Panc1 (cell line): ENCODE measurements around the gene ANXA6. TPM values are rescaled to one million over a fixed set of nuclear protein-coding genes. Genes with fewer than 3 reads are reported as not detected.

Experiments
- ATAC-seq: fragments of 200-7000 bp; cut with Tn5 transposase; 2 replicates; pipeline ENCODE4 v1.9.1; 2020; ENCODE audit warnings: mild to moderate bottlenecking, moderate library complexity
- BruUV-seq: library from RNA; stranded (reverse); fragments of 400-500 nt; replicated peaks from 2 replicates; lab custom pipeline; 2021; lab: Mats Ljungman, UMichigan
- CTCF ChIA-PET: fragments of 300-600 bp; sonication (Branson Sonifier 250); formaldehyde crosslinking; loops from one replicate; lab custom pipeline; 2022; ENCODE audit warnings: antibody characterized with exemption; lab: Charles Lee
- POLR2A ChIA-PET: fragments of 300-600 bp; sonication (Branson Sonifier 250); formaldehyde crosslinking; loops from one replicate; lab custom pipeline; 2022; ENCODE audit warnings: antibody characterized with exemption; lab: Charles Lee
- DNase-seq: peaks from one replicate; pipeline ENCODE4 v3.0.0-alpha.2; 2010; ENCODE audit warnings: low read depth, low spot score
- H3K27ac ChIP-seq: 2 replicates; pipeline ENCODE4 v1.5.1; 2011; ENCODE audit warnings: mild to moderate bottlenecking, low read length, inconsistent platforms
- H3K27me3 ChIP-seq: fragments of 200-500 bp; sonication (Bioruptor generic); 2 replicates; pipeline ENCODE4 v1.6.0; 2014; ENCODE audit warnings: low read length, inconsistent platforms; ENCODE audit not compliant: control insufficient read depth, insufficient read depth
- H3K36me3 ChIP-seq: fragments of 200-500 bp; sonication (Bioruptor generic); 2 replicates; pipeline ENCODE4 v1.5.1; 2014; ENCODE audit warnings: inconsistent platforms, mild to moderate bottlenecking, low read length, moderate library complexity; ENCODE audit not compliant: control insufficient read depth, insufficient read depth
- H3K4me1 ChIP-seq: 2 replicates; pipeline ENCODE4 v1.5.1; 2011; ENCODE audit warnings: inconsistent platforms, mild to moderate bottlenecking, low read length, moderate library complexity; ENCODE audit not compliant: control insufficient read depth, insufficient read depth
- H3K4me3 ChIP-seq, 2 experiments: 2 replicates each; pipeline ENCODE4 v1.5.1; 2011 to 2012; ENCODE audit warnings: low read depth in 2 of 2, low read length in 2 of 2, mild to moderate bottlenecking in 2 of 2, inconsistent platforms in 1 of 2, moderate library complexity in 1 of 2
- H3K9me3 ChIP-seq: fragments of 200-500 bp; sonication (Bioruptor generic); 2 replicates; pipeline ENCODE4 v1.5.1; 2014; ENCODE audit warnings: low read depth, mild to moderate bottlenecking, inconsistent platforms, low read length, moderate library complexity; ENCODE audit not compliant: control insufficient read depth, insufficient read depth
- CTCF ChIP-seq: fragments of 450-650 bp; IDR thresholded peaks from 2 replicates; pipeline ENCODE4 v1.5.1; 2017; ENCODE audit warnings: mild to moderate bottlenecking
- POLR2AphosphoS5 ChIP-seq: IDR thresholded peaks from 2 replicates; pipeline ENCODE4 v1.6.1; 2012; ENCODE audit warnings: mild to moderate bottlenecking, low read depth, low read length, moderate library complexity
- REST ChIP-seq, 2 experiments: IDR thresholded peaks; 2 replicates each; pipeline ENCODE4 v1.6.1; 2011 to 2012; ENCODE audit warnings: low read depth in 2 of 2, control low read depth in 1 of 2, low read length in 1 of 2, mild to moderate bottlenecking in 1 of 2, moderate library complexity in 1 of 2; ENCODE audit not compliant: insufficient read depth in 1 of 2
- SIN3A ChIP-seq: IDR thresholded peaks from 2 replicates; pipeline ENCODE4 v1.6.1; 2012; ENCODE audit warnings: low read depth, mild to moderate bottlenecking, low read length, moderate library complexity, borderline replicate concordance; ENCODE audit not compliant: insufficient read depth
- TCF7L2 ChIP-seq: IDR thresholded peaks from 2 replicates; pipeline ENCODE4 v1.6.1; 2011; ENCODE audit warnings: mild to moderate bottlenecking, low read depth, low read length, inconsistent platforms
- in situ Hi-C: cut with HindIII; loops from 2 replicates; pipeline ENCODE4 v1.10.0; 2016; ENCODE audit warnings: low sequenced_read_pairs, low pct_unique_long_range_greater_than_20kb
- intact Hi-C: fragments of 100-400 bp; cut with micrococcal nuclease; formaldehyde crosslinking; loops from one replicate; pipeline ENCODE4 v1.10.0; 2022; ENCODE audit not compliant: unreplicated experiment
- total RNA-seq: library from RNA; stranded (reverse); gene quantifications from one replicate; pipeline ENCODE4 v1.2.1, GENCODE V29; 2021; ENCODE audit not compliant: unreplicated experiment

Gene ANXA6
- total RNA-seq, 1 experiment from 2014 or later = 60.0 TPM

GRCh38 chr5:151062405-151063141, 95.0 kb downstream of the ANXA6 start:
- Histone ChIP-seq H3K4me3 (no peak overlapping the region), H3K27me3 (no peaks in the 10 kb centered on the region), H3K27ac (no peak overlapping the region), H3K4me1 (no peaks in the 10 kb centered on the region; the same call in 1 of the 2 replicates), H3K9me3 (no peaks in the 10 kb centered on the region), H3K36me3 (no peaks in the 10 kb centered on the region)
- ChIA-PET POLR2A (no interaction called here), CTCF (interaction anchor here (0.6 kb wide), 1 partner anchor 310 kb away, joined by 3 read pairs; no protein-coding TSS in a partner anchor)
- no TSS peak for BruUV-seq
- no peak for DNase-seq
- intact Hi-C loops = no loop called here
- ATAC-seq = no peak
- TF ChIP-seq SIN3A = no peak
- TF ChIP-seq CTCF = no peak
- TF ChIP-seq REST (IDR thresholded peaks at IDR 0.05; ENCODE audit: insufficient read depth in 1 of 2, low read depth in 2 of 2, low read length in 1 of 2) = no peak
- TF ChIP-seq POLR2AphosphoS5 = no peak
- no peak for TF ChIP-seq TCF7L2
- in situ Hi-C loops = no loop called here

- ChIA-PET POLR2A (no interaction called here), CTCF (no interaction called here)
- TSS peak; percentile 14 for BruUV-seq
- no peak for ATAC-seq
- TF ChIP-seq POLR2AphosphoS5 (no peak), TCF7L2 (no peak), CTCF (no peak), SIN3A (no peak), REST (IDR thresholded peaks at IDR 0.05; ENCODE audit: insufficient read depth in 1 of 2, low read depth in 2 of 2, low read length in 1 of 2) (no peak)
- H3K9me3 ChIP-seq = no peaks in the 10 kb centered on the region
- DNase-seq = no peak
- intact Hi-C loops (no loop called here), in situ Hi-C loops (no loop called here)
- 0 out of 2 replicates have a peak, but pooled peaks cover 2% of the 10 kb centered on the region for H3K36me3 ChIP-seq
- H3K27ac ChIP-seq = no peak overlapping the region; the same call in 1 of the 2 replicates
- no peak overlapping the region for H3K4me3 ChIP-seq
- H3K27me3 ChIP-seq = no peaks in the 10 kb centered on the region
- no peaks in the 10 kb centered on the region; the same call in 1 of the 2 replicates for H3K4me1 ChIP-seq
Observed at GRCh38 chr5:151060742-151061141, 96.8 kb downstream of the ANXA6 start.
